KMS-11 (cell line): ENCODE measurements around the gene MAPT.

ENCODE experiments used
- H2AFZ ChIP-seq: fragments of 200-600 bp; sonication (generic); 2 replicates; pipeline ENCODE4 v1.6.1; 2016; ENCODE audit warnings: antibody characterized with exemption, mixed run types, low read depth
- H3K27ac ChIP-seq: fragments of 200-600 bp; sonication (generic); 2 replicates; pipeline ENCODE4 v1.6.1; 2016; ENCODE audit warnings: mild to moderate bottlenecking, mixed run types
- H3K27me3 ChIP-seq: fragments of 200-600 bp; sonication (generic); 2 replicates; pipeline ENCODE4 v1.6.1; 2017; ENCODE audit warnings: mild to moderate bottlenecking, low read depth, mixed run types, moderate library complexity; ENCODE audit not compliant: insufficient read depth
- H3K36me3 ChIP-seq: fragments of 200-600 bp; sonication (generic); 2 replicates; pipeline ENCODE4 v1.6.1; 2017; ENCODE audit warnings: mild to moderate bottlenecking, mixed run types; ENCODE audit not compliant: insufficient read depth
- H3K4me1 ChIP-seq: fragments of 200-600 bp; sonication (generic); 2 replicates; pipeline ENCODE4 v1.6.1; 2016; ENCODE audit warnings: mild to moderate bottlenecking, low read depth, mixed run types; ENCODE audit not compliant: poor library complexity, severe bottlenecking
- H3K4me2 ChIP-seq: fragments of 200-600 bp; sonication (generic); 2 replicates; pipeline ENCODE4 v1.7.0; 2016; ENCODE audit warnings: mild to moderate bottlenecking, mixed run types
- H3K4me3 ChIP-seq: fragments of 200-600 bp; sonication (generic); IDR thresholded peaks from 2 replicates; pipeline ENCODE4 v1.6.1; 2017; ENCODE audit warnings: low read depth, low read length, mixed read lengths; ENCODE audit not compliant: insufficient read depth
- H3K79me2 ChIP-seq: fragments of 200-600 bp; sonication (generic); 2 replicates; pipeline ENCODE4 v1.6.1; 2016; ENCODE audit warnings: low read depth, mixed run types; ENCODE audit not compliant: insufficient read depth
- H3K9ac ChIP-seq: fragments of 200-600 bp; sonication (generic); 2 replicates; pipeline ENCODE4 v1.6.1; 2016; ENCODE audit warnings: mild to moderate bottlenecking, mixed run types
- H4K20me1 ChIP-seq: fragments of 200-600 bp; sonication (generic); 2 replicates; pipeline ENCODE4 v1.6.1; 2016; ENCODE audit warnings: mild to moderate bottlenecking, mixed run types; ENCODE audit not compliant: insufficient read depth
- CTCF ChIP-seq: fragments of 200-600 bp; sonication (generic); conservative IDR thresholded peaks from 2 replicates; pipeline ENCODE4 v1.6.1; 2017; ENCODE audit warnings: low read depth, mild to moderate bottlenecking, antibody characterized with exemption, low read length, moderate library complexity, mixed read lengths

The MAPT gene

GRCh38 chr17:45963283-45963682, 68.9 kb downstream of the MAPT start:
- Histone ChIP-seq H3K4me2 (no peak overlapping the region), H3K4me3 (no peak overlapping the region), H3K9ac (no peak overlapping the region), H3K4me1 (no peaks in the 10 kb centered on the region), H2AFZ (no peak overlapping the region), H4K20me1 (no peaks in the 10 kb centered on the region), H3K27ac (no peak overlapping the region), H3K79me2 (no peaks in the 10 kb centered on the region), H3K27me3 (no peaks in the 10 kb centered on the region), H3K36me3 (no peaks in the 10 kb centered on the region)
- TF ChIP-seq CTCF, result no peak

- H3K79me2 ChIP-seq, result no peaks in the 10 kb centered on the region
- H3K27me3 ChIP-seq, result no peaks in the 10 kb centered on the region
- H3K4me2 ChIP-seq, result no peak overlapping the region
- TF ChIP-seq CTCF, result no peak
- no peaks in the 10 kb centered on the region for H3K36me3 ChIP-seq
- no peaks in the 10 kb centered on the region for H4K20me1 ChIP-seq
- no peak overlapping the region for H3K27ac ChIP-seq
- no peaks in the 10 kb centered on the region for H3K4me1 ChIP-seq
- no peak overlapping the region for H2AFZ ChIP-seq
- H3K4me3 ChIP-seq, result no peak overlapping the region
- no peak overlapping the region for H3K9ac ChIP-seq
Measured at GRCh38 chr17:45963889-45964288, 69.5 kb downstream of the MAPT start.

GRCh38 chr17:45964634-45965033, 70.3 kb downstream of the MAPT start:
- Histone ChIP-seq H2AFZ (no peak overlapping the region), H3K9ac (no peak overlapping the region), H3K4me2 (no peak overlapping the region)

GRCh38 chr17:45965812-45966211, 71.5 kb downstream of the MAPT start:
- Histone ChIP-seq H3K27me3 (no peaks in the 10 kb centered on the region), H3K79me2 (no peaks in the 10 kb centered on the region), H3K4me2 (no peak overlapping the region), H4K20me1 (no peaks in the 10 kb centered on the region), H3K9ac (no peak overlapping the region), H3K4me3 (no peak overlapping the region), H2AFZ (no peak overlapping the region), H3K36me3 (no peaks in the 10 kb centered on the region), H3K27ac (no peak overlapping the region), H3K4me1 (no peaks in the 10 kb centered on the region)
- TF ChIP-seq CTCF, result no peak

More at GRCh38 chr17:45964634-45965033, 70.3 kb downstream of the MAPT start:
- Histone ChIP-seq H3K79me2 (no peaks in the 10 kb centered on the region), H3K4me1 (no peaks in the 10 kb centered on the region), H4K20me1 (no peaks in the 10 kb centered on the region), H3K36me3 (no peaks in the 10 kb centered on the region), H3K27ac (no peak overlapping the region), H3K27me3 (no peaks in the 10 kb centered on the region), H3K4me3 (no peak overlapping the region)
- TF ChIP-seq CTCF, result no peak
